K562 (cell line): ENCODE data around the gene MACROD2. TPM values are rescaled to one million over a fixed set of nuclear protein-coding genes. Genes with fewer than 3 reads are reported as not detected.

ENCODE experiments used
- ATAC-seq: fragments of 200-7000 bp; cut with Tn5 transposase; 3 replicates; pipeline ENCODE4 v1.9.1; 2020; ENCODE audit warnings: moderate library complexity
- BruUV-seq: library from RNA; stranded (reverse); fragments of 400-500 nt; replicated peaks from 2 replicates; lab custom pipeline; 2021; lab: Mats Ljungman, UMichigan
- CTCF ChIA-PET: fragments of 300-600 bp; formaldehyde crosslinking; extraction: SDS; loops from one replicate; lab custom pipeline; 2021; ENCODE audit warnings: low intra/inter-chr PET ratio; lab: Yijun Ruan, JAX
- POLR2A ChIA-PET: fragments of 300-600, 350-650 bp; sonication (Branson Sonifier 250); formaldehyde crosslinking; extraction: SDS; loops from one replicate; lab custom pipeline; 2021; ENCODE audit warnings: antibody characterized with exemption, inconsistent platforms; lab: Yijun Ruan, JAX
- DNase-seq, 4 experiments: peaks; one replicate each; pipeline versions ENCODE4 v3.0.0 to v3.0.0-alpha.2; 2011 to 2018; ENCODE audit warnings: low spot score in 3 of 4, mixed read lengths in 3 of 4; ENCODE audit errors: extremely low read depth in 1 of 4
- FAIRE-seq: peaks from 2 replicates; lab custom pipeline; 2011; peaks lifted over from hg19 to GRCh38; lab: Jason Lieb, UNC
- H2AFZ ChIP-seq: 2 replicates; pipeline ENCODE4 v1.6.0; 2011; ENCODE audit warnings: low read depth, low read length, control low read depth, inconsistent platforms
- H3K27ac ChIP-seq: fragments of 200-600 bp; 3 replicates; pipeline ENCODE4 v1.8.0; 2011; ENCODE audit warnings: low read depth, mild to moderate bottlenecking, control low read depth, inconsistent platforms, low read length, moderate library complexity, mixed read lengths; ENCODE audit errors: extremely low read depth
- H3K27me3 ChIP-seq, 2 experiments: fragments of 300-600 bp in 1 of 2; 2 replicates in 1 of 2; 3 replicates in 1 of 2; pipeline versions ENCODE4 v1.6.0 to v1.8.0; 2011; ENCODE audit warnings: inconsistent platforms in 2 of 2, low read length in 2 of 2, mild to moderate bottlenecking in 1 of 2, mixed read lengths in 1 of 2, moderate library complexity in 1 of 2; ENCODE audit not compliant: control insufficient read depth in 2 of 2, insufficient read depth in 2 of 2
- H3K36me3 ChIP-seq: fragments of 300-600 bp; 3 replicates; pipeline ENCODE4 v1.8.0; 2011; ENCODE audit warnings: mild to moderate bottlenecking, low read length, inconsistent platforms; ENCODE audit not compliant: control insufficient read depth, insufficient read depth
- H3K4me1 ChIP-seq, 2 experiments: fragments of 200-600 bp in 1 of 2; replicated peaks in 1 of 2; 2 replicates in 1 of 2; 3 replicates in 1 of 2; pipeline versions ENCODE4 v1.5.1 to v1.8.0; 2011; ENCODE audit warnings: inconsistent platforms in 2 of 2, low read length in 2 of 2, mild to moderate bottlenecking in 1 of 2, mixed read lengths in 1 of 2, moderate library complexity in 1 of 2; ENCODE audit not compliant: control insufficient read depth in 2 of 2, insufficient read depth in 2 of 2
- H3K4me2 ChIP-seq: 2 replicates; pipeline ENCODE4 v1.6.1; 2011; ENCODE audit warnings: low read length, control low read depth, inconsistent platforms, mixed read lengths; ENCODE audit not compliant: insufficient read depth
- H3K4me3 ChIP-seq: fragments of 200-600 bp; sonication (generic), shearing (Covaris generic); 2 replicates; pipeline ENCODE4 v1.5.1; 2016; ENCODE audit warnings: control low read depth, inconsistent platforms
- H3K79me2 ChIP-seq: fragments of 200-600 bp; 3 replicates; pipeline ENCODE4 v1.8.0; 2011; ENCODE audit warnings: low read length, inconsistent platforms; ENCODE audit not compliant: control insufficient read depth, insufficient read depth
- H3K9ac ChIP-seq, 2 experiments: 2 replicates each; pipeline versions ENCODE4 v1.6.0 to v1.6.1; 2011; ENCODE audit warnings: low read depth in 2 of 2, low read length in 2 of 2, control low read depth in 1 of 2, inconsistent platforms in 1 of 2, mild to moderate bottlenecking in 1 of 2, mixed read lengths in 1 of 2; ENCODE audit not compliant: insufficient read depth in 1 of 2
- H3K9me1 ChIP-seq: one replicate; pipeline ENCODE4 v1.6.0; 2011; ENCODE audit warnings: inconsistent platforms, mild to moderate bottlenecking, low read length, moderate library complexity; ENCODE audit not compliant: control insufficient read depth, insufficient read depth
- H3K9me3 ChIP-seq: replicated peaks from 2 replicates; pipeline ENCODE4 v1.5.1; 2011; ENCODE audit warnings: low read depth, low read length, inconsistent platforms; ENCODE audit not compliant: control insufficient read depth, insufficient read depth
- H4K20me1 ChIP-seq: replicated peaks from 2 replicates; pipeline ENCODE4 v1.6.1; 2011; ENCODE audit warnings: low read length, inconsistent platforms, mixed read lengths; ENCODE audit not compliant: control insufficient read depth, insufficient read depth
- BRF1 ChIP-seq: IDR thresholded peaks from 3 replicates; pipeline ENCODE4 v1.6.1; 2011; ENCODE audit warnings: borderline replicate concordance, mild to moderate bottlenecking; ENCODE audit not compliant: insufficient read length; ENCODE audit errors: extremely low read depth
- ETV5 ChIP-seq: sonication (generic); formaldehyde crosslinking; IDR thresholded peaks from 2 replicates; pipeline ENCODE4 v1.4.0; 2020; ENCODE audit warnings: low read depth, mild to moderate bottlenecking, missing genetic modification reagents
- FOXA3 ChIP-seq, 2 experiments: fragments of 450-650 bp in 1 of 2; sonication (generic) in 1 of 2; formaldehyde crosslinking; IDR thresholded peaks in 1 of 2; conservative IDR thresholded peaks in 1 of 2; 2 replicates each; pipeline versions ENCODE4 v1.4.0 to v1.8.0; 2020 to 2022; ENCODE audit warnings: mild to moderate bottlenecking in 2 of 2, missing genetic modification reagents in 1 of 2
- FOXJ2 ChIP-seq: fragments of 200-800 bp; sonication (Bioruptor generic); IDR thresholded peaks from 2 replicates; pipeline ENCODE4 v1.6.1; 2016; ENCODE audit warnings: missing genetic modification characterization, missing compliant biosample characterization
- HEY1 ChIP-seq: fragments of 250-450 bp; sonication (Bioruptor Pico); IDR thresholded peaks from 2 replicates; pipeline ENCODE4 v1.5.0; 2020; ENCODE audit warnings: mild to moderate bottlenecking, moderate library complexity, borderline replicate concordance
- JUND ChIP-seq, 2 experiments: IDR thresholded peaks; 2 replicates in 1 of 2; 3 replicates in 1 of 2; pipeline ENCODE4 v1.6.1; 2011; ENCODE audit warnings: borderline replicate concordance in 2 of 2, low read depth in 2 of 2, low read length in 2 of 2, improper control_type of control experiment in 1 of 2, missing biosample characterization in 1 of 2, missing genetic modification characterization in 1 of 2, missing genetic modification reagents in 1 of 2
- L3MBTL2 ChIP-seq: fragments of 450-650 bp; IDR thresholded peaks from 2 replicates; pipeline ENCODE4 v1.6.1; 2016; ENCODE audit warnings: mild to moderate bottlenecking, moderate library complexity
- TGIF2 ChIP-seq: sonication (generic); formaldehyde crosslinking; IDR thresholded peaks from 2 replicates; pipeline ENCODE4 v1.8.1; 2022; ENCODE audit warnings: mild to moderate bottlenecking, missing genetic modification reagents, moderate library complexity
- THRA ChIP-seq: fragments of 450-650 bp; IDR thresholded peaks from 2 replicates; pipeline ENCODE4 v1.6.1; 2017; ENCODE audit warnings: mild to moderate bottlenecking, moderate library complexity
- TSHZ1 ChIP-seq: fragments of 250-450 bp; sonication (Bioruptor Pico); IDR thresholded peaks from 2 replicates; pipeline ENCODE4 v1.4.0; 2020; ENCODE audit warnings: mild to moderate bottlenecking, moderate library complexity
- ZBTB5 ChIP-seq: fragments of 450-650 bp; IDR thresholded peaks from 2 replicates; pipeline ENCODE4 v1.6.1; 2017; ENCODE audit warnings: antibody characterized with exemption
- ZNF217 ChIP-seq: sonication (generic); formaldehyde crosslinking; IDR thresholded peaks from 2 replicates; pipeline ENCODE4 v1.8.0; 2022; ENCODE audit warnings: mild to moderate bottlenecking, missing genetic modification reagents
- ZSCAN32 ChIP-seq: fragments of 450-650 bp; formaldehyde crosslinking; IDR thresholded peaks from 2 replicates; pipeline ENCODE4 v1.4.0; 2020; ENCODE audit warnings: mild to moderate bottlenecking, moderate library complexity
- WGBS: fragments of 100-300 bp; shearing (Covaris generic); methylation state at CpG from one replicate; pipeline ENCODE4 v1.1.6; 2016; ENCODE audit warnings: low coverage, mixed read lengths; ENCODE audit not compliant: insufficient coverage; ENCODE audit errors: missing lambda C conversion rate; 5-methylcytosine and 5-hydroxymethylcytosine counted together
- in situ Hi-C: fragments of 300-500 bp; cut with MboI; formaldehyde crosslinking; loops from 4 replicates; pipeline ENCODE4 v1.15.0; 2018; ENCODE audit warnings: inconsistent platforms, mixed read lengths
- intact Hi-C: fragments of 100-400 bp; cut with micrococcal nuclease; formaldehyde crosslinking; loops from 2 replicates; pipeline ENCODE4 v1.14.2; 2022
- polyA plus RNA-seq, 8 experiments: library from polyadenylated mRNA; depleted of rRNA in 4 of 8; stranded (reverse) in 5 of 8; unstranded in 3 of 8; fragments of >200 nt; fragmentation: Nextera tagmentation in 2 of 8; fragmentation: Illumina TruSeq in 1 of 8; extraction: Ambion mirVana in 2 of 8; extraction: Trizol in 1 of 8; gene quantifications; 2 replicates each; pipeline versions ENCODE4 v1.2.1 to v1.2.3, GENCODE V29; 2011 to 2014; ENCODE audit warnings: inconsistent platforms in 1 of 8, missing spikeins in 1 of 8
- total RNA-seq, 7 experiments: library from RNA; depleted of rRNA in 6 of 7; stranded (reverse); fragments of >200 nt in 6 of 7; fragmentation: Illumina TruSeq in 2 of 7; extraction: Trizol in 2 of 7; gene quantifications; 2 replicates each; pipeline versions ENCODE4 v1.2.1 to v1.2.3, GENCODE V29; 2011 to 2021; ENCODE audit warnings: low replicate concordance in 1 of 7

The MACROD2 gene
- total and polyA plus RNA-seq, 9 of the 15 experiments (the other 6 are each of a cell fraction or from before 2014, with no cell fraction given), result not detected

DNA sequence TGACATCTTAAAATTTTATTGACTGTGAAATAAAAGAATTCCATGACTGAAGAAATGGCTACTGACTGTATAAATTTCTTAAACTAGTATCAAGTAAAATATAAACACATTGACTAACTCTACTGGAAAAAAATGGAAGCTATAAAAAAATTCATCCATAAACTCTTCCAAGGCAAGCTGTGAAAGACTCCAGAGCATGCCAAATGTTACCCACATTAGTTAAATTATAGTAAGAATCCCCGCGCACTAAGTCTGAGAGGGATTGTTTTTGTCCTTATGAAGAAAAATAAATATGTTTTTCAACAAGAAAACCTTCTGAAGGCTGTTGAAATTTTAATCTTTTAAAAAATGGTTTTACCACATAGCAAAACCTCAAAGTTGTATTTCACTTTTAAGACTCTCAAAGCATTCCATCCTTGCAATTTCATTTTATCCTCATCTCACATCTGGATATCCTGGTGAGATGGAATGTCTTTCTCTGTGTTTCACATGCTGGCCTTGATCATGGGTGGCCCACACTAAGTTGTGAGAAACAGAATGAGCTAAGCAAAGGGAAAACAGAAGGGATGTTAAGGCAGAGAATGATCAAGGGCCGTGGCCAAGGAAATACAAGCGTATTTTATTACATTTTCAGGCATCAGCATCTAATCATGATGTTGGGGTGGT lies 1845.5 kb downstream of the MACROD2 start (continued):
- TF ChIP-seq ZSCAN32, result no peak
- TF ChIP-seq, all 486 proteins: peak for 0

DNA sequence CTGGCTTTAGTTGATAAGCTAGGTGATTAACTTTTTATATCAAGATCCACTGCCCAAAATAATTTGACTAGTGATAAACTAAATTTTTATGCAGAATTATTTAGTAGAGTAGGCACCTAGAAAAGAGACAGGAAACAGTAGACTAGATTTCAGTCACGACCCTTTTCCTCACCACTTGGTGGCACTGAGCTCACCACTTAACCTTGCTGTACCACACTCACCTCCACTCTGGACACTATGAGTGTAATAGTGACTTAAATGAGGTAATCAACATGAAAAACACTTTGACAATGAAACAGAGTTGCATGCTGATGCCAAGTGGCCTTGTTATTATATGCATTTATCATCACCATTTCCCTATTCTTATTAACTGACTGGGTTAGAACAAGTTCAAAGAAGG lies 1847.6 kb downstream of the MACROD2 start:
- Histone ChIP-seq H3K79me2 (no peaks in the 10 kb centered on the region), H4K20me1 (no peaks in the 10 kb centered on the region), H3K9ac (no peak overlapping the region), H3K9me3 (no peaks in the 10 kb centered on the region), H2AFZ (no peak overlapping the region), H3K4me2 (no peak overlapping the region), H3K4me1 (no peaks in the 10 kb centered on the region), H3K9me1 (no peaks in the 10 kb centered on the region), H3K36me3 (no peaks in the 10 kb centered on the region), H3K4me3 (no peak overlapping the region), H3K27ac (no peak overlapping the region), H3K27me3 (no peaks in the 10 kb centered on the region)
- no peak for ATAC-seq
- intact Hi-C loops, result no loop called here
- ChIA-PET POLR2A (no interaction called here), CTCF (no interaction called here)
- no peak for DNase-seq
- FAIRE-seq, result no peak
- 0% methylated on average over 1 of the region's 1 CpG for WGBS
- no TSS peak for BruUV-seq
- in situ Hi-C loops, result no loop called here
- TF ChIP-seq ETV5 (CRISPR knock-in tag) (no peak), TSHZ1 (CRISPR knock-in tag) (no peak), L3MBTL2 (no peak), HEY1 (CRISPR knock-in tag) (no peak), ZNF217 (CRISPR knock-in tag) (no peak), ZBTB5 (no peak), THRA (no peak), BRF1 (no peak), TGIF2 (CRISPR knock-in tag) (no peak), FOXJ2 (tag) (no peak), FOXA3 (CRISPR knock-in tag; conservative IDR thresholded peaks at IDR 0.05 in 1 of 2, IDR thresholded peaks at IDR 0.05 in 1 of 2) (no peak), JUND (IDR thresholded peaks at IDR 0.05; ENCODE audit: borderline replicate concordance, low read depth, low read length) (no peak), JUND (tag; IDR thresholded peaks at IDR 0.05; ENCODE audit: borderline replicate concordance, low read depth, low read length) (no peak)
